ENCODE results near the gene NUMA1. TPM values are rescaled to one million over a fixed set of nuclear protein-coding genes. Genes with fewer than 3 reads are reported as not detected.

The NUMA1 gene
- total RNA-seq, 4 donors from 2014 or later = 163 to 272 (median 202) TPM

DNA sequence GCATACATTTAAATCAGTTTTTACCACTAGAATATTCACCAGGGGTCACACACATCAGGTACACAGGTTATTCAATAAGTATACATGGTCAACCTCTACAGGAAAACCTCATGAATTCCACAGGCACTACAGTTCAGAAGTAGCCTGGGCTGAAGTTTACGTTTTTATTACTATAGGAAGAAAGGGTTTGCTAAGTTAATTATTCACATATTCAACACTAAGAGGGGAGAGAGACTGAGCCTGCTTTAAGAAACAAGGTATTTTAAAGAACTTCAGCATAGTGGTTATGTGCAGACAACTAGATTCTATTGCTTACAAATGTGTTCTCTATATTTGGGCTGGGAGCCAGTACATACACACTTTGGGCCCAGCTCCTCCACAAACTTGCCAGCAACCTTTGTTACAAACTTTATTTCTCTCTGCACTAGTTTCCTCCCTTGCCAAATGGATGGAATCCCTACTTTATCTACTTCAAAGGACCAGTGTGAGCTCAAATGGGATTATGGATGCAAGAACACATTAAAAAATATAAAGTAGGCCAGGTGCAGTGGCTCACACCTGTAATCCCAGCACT is 49.8 kb downstream of the NUMA1 start:
- peaks cover 26 to 62% of the 10 kb centered on the region in 2 donors for H3K4me1 ChIP-seq

GRCh38 chr11:72026090-72026489 is 54.3 kb downstream of the NUMA1 start:
- intact Hi-C loops (cut with DNase I; ENCODE audit: low total_unique reads) = loop anchor here (10.0 kb wide), 1 partner anchor 241 kb away; no protein-coding TSS in a partner anchor
- peak in 1 of 2 donors; percentile 23 for ATAC-seq

More for the DNA sequence above, 49.8 kb downstream of the NUMA1 start:
- in situ Hi-C loops (cut with MboI; ENCODE audit: low sequenced_read_pairs in 4 of 4) = no loop called here
- TF ChIP-seq POLR2A (IDR thresholded peaks at IDR 0.05) = no peak
- no peak for TF ChIP-seq CTCF (IDR thresholded peaks at IDR 0.05 in 4 of 5, conservative IDR thresholded peaks at IDR 0.05 in 1 of 5)
- Histone ChIP-seq H3K4me3 (no peak overlapping the region), H3K27ac (peak overlapping the region in 1 of 4 donors; percentile 35), H3K27me3 (no peaks in the 10 kb centered on the region), H3K36me3 (peaks cover 0 to 67% of the 10 kb centered on the region in 2 donors), H3K9me3 (no peaks in the 10 kb centered on the region)
- ATAC-seq (no peak), DNase-seq (no peak)
- intact Hi-C loops (cut with DNase I; ENCODE audit: low total_unique reads) = no loop called here

GRCh38 chr11:72024069-72024754 is 56.1 kb downstream of the NUMA1 start:
- ATAC-seq (no peak), DNase-seq (no peak)
- Histone ChIP-seq H3K4me1 (peaks cover 23 to 29% of the 10 kb centered on the region in 2 donors), H3K9me3 (no peaks in the 10 kb centered on the region), H3K4me3 (no peak overlapping the region), H3K36me3 (peaks cover 9 to 84% of the 10 kb centered on the region in 2 donors), H3K27me3 (no peaks in the 10 kb centered on the region), H3K27ac (peak overlapping the region in 1 of 4 donors; percentile 40)
- TF ChIP-seq CTCF (IDR thresholded peaks at IDR 0.05 in 4 of 5, conservative IDR thresholded peaks at IDR 0.05 in 1 of 5) (no peak), POLR2A (IDR thresholded peaks at IDR 0.05) (no peak)
- intact Hi-C loops (cut with DNase I; ENCODE audit: low total_unique reads) = loop anchor here (10.0 kb wide), 1 partner anchor 239 kb away; no protein-coding TSS in a partner anchor
- in situ Hi-C loops (cut with MboI; ENCODE audit: low sequenced_read_pairs in 4 of 4) = loop anchor here in 3 of 4 donors (5.0 to 10.0 kb wide), 2 partner anchors 68 to 71 kb away; no protein-coding TSS in a partner anchor

More at GRCh38 chr11:72026090-72026489, 54.3 kb downstream of the NUMA1 start:
- H3K4me1 ChIP-seq = peaks cover 26 to 42% of the 10 kb centered on the region in 2 donors
- no peak overlapping the region for H3K4me3 ChIP-seq
- peak overlapping the region in 2 of 4 donors; percentile 34 to 66 for H3K27ac ChIP-seq
- no peaks in the 10 kb centered on the region for H3K9me3 ChIP-seq
- no peak for DNase-seq
- no peaks in the 10 kb centered on the region for H3K27me3 ChIP-seq
- in situ Hi-C loops (cut with MboI; ENCODE audit: low sequenced_read_pairs in 4 of 4) = loop anchor here in 2 of 4 donors (5.0 to 10.0 kb wide), 2 partner anchors 66 to 69 kb away; no protein-coding TSS in a partner anchor
- peaks cover 4 to 72% of the 10 kb centered on the region in 2 donors for H3K36me3 ChIP-seq
- TF ChIP-seq CTCF (IDR thresholded peaks at IDR 0.05 in 4 of 5, conservative IDR thresholded peaks at IDR 0.05 in 1 of 5) (no peak), POLR2A (IDR thresholded peaks at IDR 0.05) (no peak)

DNA sequence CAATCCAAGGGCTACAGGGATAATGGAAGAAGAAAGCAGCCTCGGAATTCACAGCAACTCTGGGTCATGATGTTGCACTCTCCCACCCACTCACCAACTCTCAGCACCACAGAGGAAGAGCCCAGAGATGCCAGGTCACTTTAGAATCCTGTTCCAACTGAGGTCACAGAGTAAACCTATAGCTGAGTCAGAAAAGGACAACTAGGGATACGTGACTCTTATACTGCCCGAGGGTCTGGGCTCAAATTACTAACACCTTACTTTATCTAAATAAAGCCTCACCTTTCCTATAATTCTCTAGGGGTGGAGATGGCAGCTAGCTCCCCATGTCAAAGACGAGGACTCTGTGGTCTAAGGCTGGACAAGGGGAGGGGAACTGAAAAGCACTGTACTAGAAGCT is 57.0 kb downstream of the NUMA1 start:
- DNase-seq (no peak), ATAC-seq (no peak)
- intact Hi-C loops (cut with DNase I; ENCODE audit: low total_unique reads) = loop anchor here (10.0 kb wide), 1 partner anchor 239 kb away; no protein-coding TSS in a partner anchor
- H3K4me3 ChIP-seq = no peak overlapping the region
- peaks cover 21 to 29% of the 10 kb centered on the region in 2 donors for H3K4me1 ChIP-seq
- H3K36me3 ChIP-seq = peaks cover 14 to 84% of the 10 kb centered on the region in 2 donors
- H3K9me3 ChIP-seq = no peaks in the 10 kb centered on the region
- TF ChIP-seq CTCF (IDR thresholded peaks at IDR 0.05 in 4 of 5, conservative IDR thresholded peaks at IDR 0.05 in 1 of 5) (no peak), POLR2A (IDR thresholded peaks at IDR 0.05) (no peak)
- in situ Hi-C loops (cut with MboI; ENCODE audit: low sequenced_read_pairs in 4 of 4) = loop anchor here in 3 of 4 donors (5.0 to 10.0 kb wide), 2 partner anchors 69 to 71 kb away; no protein-coding TSS in a partner anchor
- no peaks in the 10 kb centered on the region for H3K27me3 ChIP-seq
- H3K27ac ChIP-seq = no peak overlapping the region

Measured in gastrocnemius medialis (tissue), 4 donors.